ENCODE results near the gene ATXN7L3. TPM values are rescaled to one million over a fixed set of nuclear protein-coding genes. Genes with fewer than 3 reads are reported as not detected.
"Not testable (repeated sequence)": the region's sequence is repeated elsewhere in the genome, so short reads cannot be mapped to it uniquely, and the experiment has no call there.

The ATXN7L3 gene
- total RNA-seq, 6 experiments from 2014 or later = 20.3 to 26.8 (median 22.1) TPM

DNA sequence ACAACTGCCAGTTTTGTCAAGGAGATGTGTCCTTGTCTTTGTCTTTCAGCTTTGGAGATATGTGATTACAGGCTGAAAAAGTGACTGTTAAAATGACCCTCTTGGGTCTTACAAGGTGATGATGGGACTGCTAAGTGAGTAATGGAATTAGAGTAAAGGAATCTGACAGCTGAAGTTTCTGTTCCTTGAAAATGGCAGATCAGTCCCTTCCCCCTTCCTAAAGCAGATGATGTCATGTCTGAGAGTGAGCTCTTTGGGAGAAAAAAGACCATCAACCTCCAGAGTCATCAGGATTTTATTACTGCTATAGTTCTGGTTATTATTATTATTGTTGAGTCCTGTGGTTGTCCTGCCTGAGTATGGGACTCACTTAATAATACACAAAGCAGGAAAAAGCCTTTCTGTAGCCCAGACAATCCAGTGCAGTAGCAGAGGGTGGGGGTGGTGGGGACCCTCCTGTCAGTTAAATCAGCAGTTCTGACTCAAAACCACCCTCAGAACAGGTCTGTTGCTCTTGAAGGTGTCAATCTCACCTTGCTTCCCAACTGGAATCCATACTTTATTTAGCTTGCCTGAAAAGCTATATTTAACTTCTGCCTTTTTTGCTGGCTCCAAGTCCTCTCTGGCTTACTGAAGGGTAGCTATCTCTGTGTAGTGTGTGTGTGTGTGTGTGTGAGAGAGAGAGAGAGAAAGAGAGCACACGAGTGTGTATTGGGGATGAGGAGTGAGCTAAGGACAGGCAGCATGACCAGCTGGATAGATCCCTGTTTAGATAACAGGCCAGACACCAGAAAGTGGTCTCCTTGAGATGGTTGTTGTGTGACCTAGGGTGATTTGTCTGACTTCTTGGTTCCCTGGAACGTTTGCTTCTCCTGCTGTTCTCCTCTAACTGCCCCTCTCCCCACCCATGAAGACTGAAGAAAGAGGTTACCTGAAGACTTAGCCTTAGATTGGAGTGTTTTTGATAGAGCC lies 53.0 kb downstream of the ATXN7L3 start:
- no peaks in the 10 kb centered on the region for H3K27me3 ChIP-seq
- 40% methylated on average over 2 of the region's 2 CpGs for WGBS (ENCODE audit: insufficient coverage, low coverage, low lambda C conversion rate, missing lambda C conversion rate)
- H3K4me1 ChIP-seq = peaks cover 0 to 10% (median 3%) of the 10 kb centered on the region in 4 donors
- no peak for ATAC-seq
- no peak overlapping the region for H3K4me3 ChIP-seq
- H3K9me3 ChIP-seq = no peaks in the 10 kb centered on the region
- no peaks in the 10 kb centered on the region for H3K36me3 ChIP-seq
- TF ChIP-seq, protein P1, sequence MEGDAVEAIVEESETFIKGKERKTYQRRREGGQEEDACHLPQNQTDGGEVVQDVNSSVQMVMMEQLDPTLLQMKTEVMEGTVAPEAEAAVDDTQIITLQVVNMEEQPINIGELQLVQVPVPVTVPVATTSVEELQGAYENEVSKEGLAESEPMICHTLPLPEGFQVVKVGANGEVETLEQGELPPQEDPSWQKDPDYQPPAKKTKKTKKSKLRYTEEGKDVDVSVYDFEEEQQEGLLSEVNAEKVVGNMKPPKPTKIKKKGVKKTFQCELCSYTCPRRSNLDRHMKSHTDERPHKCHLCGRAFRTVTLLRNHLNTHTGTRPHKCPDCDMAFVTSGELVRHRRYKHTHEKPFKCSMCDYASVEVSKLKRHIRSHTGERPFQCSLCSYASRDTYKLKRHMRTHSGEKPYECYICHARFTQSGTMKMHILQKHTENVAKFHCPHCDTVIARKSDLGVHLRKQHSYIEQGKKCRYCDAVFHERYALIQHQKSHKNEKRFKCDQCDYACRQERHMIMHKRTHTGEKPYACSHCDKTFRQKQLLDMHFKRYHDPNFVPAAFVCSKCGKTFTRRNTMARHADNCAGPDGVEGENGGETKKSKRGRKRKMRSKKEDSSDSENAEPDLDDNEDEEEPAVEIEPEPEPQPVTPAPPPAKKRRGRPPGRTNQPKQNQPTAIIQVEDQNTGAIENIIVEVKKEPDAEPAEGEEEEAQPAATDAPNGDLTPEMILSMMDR (IDR thresholded peaks at IDR 0.05) = no peak
- TF ChIP-seq POLR2A (IDR thresholded peaks at IDR 0.05) = no peak
- no peak for DNase-seq
- intact Hi-C loops (cut with DNase I) = no loop called here
- no peak overlapping the region for H3K27ac ChIP-seq

DNA sequence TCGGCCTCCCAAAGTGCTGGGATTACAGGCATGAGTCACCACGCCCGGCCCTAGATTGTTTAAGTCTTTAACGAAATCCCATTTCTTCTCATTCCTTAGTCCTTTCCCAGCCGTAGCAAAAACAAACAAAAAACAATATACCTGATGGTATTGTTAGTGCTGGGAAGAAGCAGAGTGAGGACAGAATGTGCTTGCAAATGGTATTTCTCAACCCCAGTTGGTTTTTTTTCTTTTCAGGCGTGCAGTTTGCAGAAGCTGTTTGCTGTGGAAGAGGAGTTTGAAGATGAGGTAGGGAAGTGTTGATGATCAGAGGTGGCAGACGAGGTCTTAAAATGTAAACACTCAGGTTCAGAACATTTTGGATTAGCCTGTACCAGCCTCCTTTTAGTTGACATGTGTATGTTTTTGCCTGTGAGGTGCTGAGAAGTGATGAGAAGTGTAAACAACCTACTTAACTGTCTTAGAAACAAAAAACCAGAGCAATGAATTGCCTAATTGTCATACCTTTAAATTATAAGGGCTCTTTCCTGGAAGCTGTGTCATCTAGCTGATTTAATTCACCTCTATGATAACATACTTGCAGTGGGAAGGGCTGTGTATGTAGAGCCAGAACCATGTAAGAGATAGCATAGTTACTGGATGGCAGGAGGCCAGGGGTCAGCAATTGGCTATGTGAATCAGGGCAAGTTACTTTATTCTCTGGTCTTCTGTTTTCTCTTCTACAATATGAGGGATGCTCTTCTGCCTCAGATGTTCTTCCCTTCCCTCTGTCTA lies 54.5 kb downstream of the ATXN7L3 start:
- ATAC-seq (no peak), DNase-seq (no peak)
- Histone ChIP-seq H3K9me3 (no peaks in the 10 kb centered on the region), H3K36me3 (no peaks in the 10 kb centered on the region), H3K27me3 (no peaks in the 10 kb centered on the region), H3K4me1 (peaks cover 0 to 10% (median 3%) of the 10 kb centered on the region in 4 donors), H3K4me3 (no peak overlapping the region), H3K27ac (no peak overlapping the region)
- 80% methylated on average over 7 of the region's 7 CpGs for WGBS (ENCODE audit: insufficient coverage, low coverage, low lambda C conversion rate, missing lambda C conversion rate)
- TF ChIP-seq POLR2A (IDR thresholded peaks at IDR 0.05) = no peak
- TF ChIP-seq, protein P1 (IDR thresholded peaks at IDR 0.05) = no peak
- intact Hi-C loops (cut with DNase I) = no loop called here

DNA sequence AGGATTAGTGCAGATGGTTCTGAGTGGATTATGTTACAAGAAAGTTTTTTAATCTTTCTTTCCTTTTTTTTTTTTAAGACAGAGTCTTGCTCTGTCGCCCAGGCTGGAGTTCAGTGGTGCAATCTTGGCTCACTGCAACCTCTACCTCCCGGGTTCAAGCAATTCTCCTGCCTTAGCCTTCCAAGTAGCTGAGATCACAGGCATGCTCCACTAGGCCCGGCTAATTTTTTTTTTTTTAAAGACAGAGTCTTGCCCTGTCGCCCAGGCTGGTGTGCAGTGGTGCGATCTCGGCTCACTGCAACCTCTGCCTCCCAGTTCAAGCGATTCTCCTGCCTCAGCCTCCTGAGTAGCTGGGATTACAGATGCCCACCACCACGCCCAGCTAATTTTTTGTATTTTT lies 55.8 kb downstream of the ATXN7L3 start:
- ATAC-seq; H3K4me1 ChIP-seq; H3K27me3 ChIP-seq; H3K4me3 ChIP-seq; intact Hi-C loops (cut with DNase I); H3K36me3 ChIP-seq; H3K9me3 ChIP-seq; H3K27ac ChIP-seq; DNase-seq: not testable (repeated sequence)
- 96% methylated on average over 8 of the region's 8 CpGs for WGBS (ENCODE audit: insufficient coverage, low coverage, low lambda C conversion rate, missing lambda C conversion rate)

Small RNA genes lying within 50 kb of the gene (microRNA-seq; reads per million reads assigned to microRNA genes)
- 0 reads per million in 2 donors for gene MIR6782

Small RNA genes lying within 50 kb of the gene (small RNA-seq; reads per million reads assigned to genes)
- gene MIR6782 = 0 reads per million in 2 experiments

Other genes with a start within 250 kb of the ATXN7L3 start
- not detected for gene PYY, start 245.9 kb downstream of the ATXN7L3 start, total RNA-seq
- 10 to 100 TPM; 12.1 to 56.2 (median 45.6) TPM for gene NAGS, start 195.3 kb downstream of the ATXN7L3 start, total RNA-seq
- 10 to 100 TPM in 4 of 6 experiments, 1 to 10 TPM in 2; 6.7 to 23.6 (median 10.9) TPM for gene TMEM101, start 184.9 kb downstream of the ATXN7L3 start, total RNA-seq
- gene LSM12, start 133.2 kb downstream of the ATXN7L3 start, total RNA-seq = 10 to 100 TPM; 24.2 to 30.6 (median 29.4) TPM
- 10 to 100 TPM in 2 of 6 experiments, 1 to 10 TPM in 4; 5.9 to 24.2 (median 9.9) TPM for gene G6PC3, start 129.1 kb downstream of the ATXN7L3 start, total RNA-seq
- gene HDAC5, start 76.2 kb downstream of the ATXN7L3 start, total RNA-seq = 10 to 100 TPM; 12.0 to 26.4 (median 15.5) TPM
- gene HROB, start 58.0 kb downstream of the ATXN7L3 start, total RNA-seq = 1 to 10 TPM in 1 of 6 experiments, under 1 TPM in 5; 0.20 to 1.1 (median 0.40) TPM
- 1 to 10 TPM in 1 of 6 experiments, not detected in 5; 1.5 TPM for gene ASB16, start 29.2 kb downstream of the ATXN7L3 start, total RNA-seq
- gene TMUB2, start 12.9 kb downstream of the ATXN7L3 start, total RNA-seq = 10 to 100 TPM; 13.8 to 18.0 (median 15.7) TPM
- 10 to 100 TPM; 22.3 to 35.9 (median 32.0) TPM for gene UBTF, start 19.8 kb upstream of the ATXN7L3 start, total RNA-seq
- 10 to 100 TPM in 1 of 6 experiments, 1 to 10 TPM in 2, under 1 TPM in 3; 0.06 to 31.8 (median 1.2) TPM for gene SLC4A1, start 68.3 kb upstream of the ATXN7L3 start, total RNA-seq
- under 1 TPM in 2 of 6 experiments, not detected in 4; 0.12 to 0.75 TPM for gene RUNDC3A, start 108.7 kb upstream of the ATXN7L3 start, total RNA-seq
- gene SLC25A39, start 124.9 kb upstream of the ATXN7L3 start, total RNA-seq = 100 to 1,000 TPM in 2 of 6 experiments, 10 to 100 TPM in 4; 56.3 to 111 (median 64.6) TPM
- 100 to 1,000 TPM in 5 of 6 experiments, 10 to 100 TPM in 1; 84.5 to 230 (median 150) TPM for gene GRN, start 145.4 kb upstream of the ATXN7L3 start, total RNA-seq
- under 1 TPM; 0.16 to 0.68 (median 0.39) TPM for gene FAM171A2, start 164.0 kb upstream of the ATXN7L3 start, total RNA-seq
- 1 to 10 TPM in 2 of 6 experiments, under 1 TPM in 3, not detected in 1; 0.37 to 1.5 (median 0.49) TPM for gene ITGA2B, start 189.8 kb upstream of the ATXN7L3 start, total RNA-seq

Data from right lobe of liver (tissue), 6 donors.